Endothelial cell of umbilical vein (primary cell): ENCODE data around the gene SEMA4C. TPM values are rescaled to one million over a fixed set of nuclear protein-coding genes. Genes with fewer than 3 reads are reported as not detected.

Experiments used
- BruUV-seq: library from RNA; stranded (reverse); fragments of 400-500 nt; replicated peaks from 2 replicates; lab custom pipeline; 2021; lab: Mats Ljungman, UMichigan
- CTCF ChIA-PET: fragments of 300-600, 350-600 bp; sonication (Branson Sonifier 250); formaldehyde crosslinking; loops from one replicate; lab custom pipeline; 2021; ENCODE audit warnings: antibody characterized with exemption, inconsistent platforms; lab: Charles Lee
- POLR2A ChIA-PET: fragments of 300-600, 350-600 bp; sonication (Branson Sonifier 250); formaldehyde crosslinking; loops from one replicate; lab custom pipeline; 2021; ENCODE audit warnings: antibody characterized with exemption, inconsistent platforms; lab: Charles Lee
- DNase-seq: peaks from one replicate; pipeline ENCODE4 v3.0.0-alpha.2; 2011; ENCODE audit warnings: low read depth, low spot score
- FAIRE-seq: peaks from 2 replicates; lab custom pipeline; 2011; peaks lifted over from hg19 to GRCh38; lab: Jason Lieb, UNC
- H2AFZ ChIP-seq: 2 replicates; pipeline ENCODE4 v1.6.0; 2012; ENCODE audit warnings: low read depth, low read length, control low read depth, inconsistent platforms
- H3K27ac ChIP-seq: 2 replicates; pipeline ENCODE4 v1.5.1; 2011; ENCODE audit warnings: low read depth, mild to moderate bottlenecking, control low read depth, low read length, moderate library complexity; ENCODE audit not compliant: insufficient read depth
- H3K27me3 ChIP-seq, 2 experiments: 2 replicates each; pipeline versions ENCODE4 v1.6.0 to v1.6.1; 2011; ENCODE audit warnings: low read length in 2 of 2, mixed read lengths in 1 of 2; ENCODE audit not compliant: control insufficient read depth in 2 of 2, insufficient read depth in 2 of 2
- H3K36me3 ChIP-seq, 2 experiments: 2 replicates in 1 of 2; 3 replicates in 1 of 2; pipeline ENCODE4 v1.5.1; 2011; ENCODE audit warnings: low read length in 2 of 2, mild to moderate bottlenecking in 1 of 2, moderate library complexity in 1 of 2; ENCODE audit not compliant: control insufficient read depth in 2 of 2, insufficient read depth in 2 of 2; ENCODE audit errors: extremely low read depth in 1 of 2
- H3K4me1 ChIP-seq: 3 replicates; pipeline ENCODE4 v1.5.1; 2011; ENCODE audit warnings: mild to moderate bottlenecking, low read length; ENCODE audit not compliant: control insufficient read depth, insufficient read depth; ENCODE audit errors: extremely low read depth
- H3K4me2 ChIP-seq: 2 replicates; pipeline ENCODE4 v1.6.1; 2011; ENCODE audit warnings: low read length, control low read depth, mixed read lengths; ENCODE audit not compliant: insufficient read depth
- H3K4me3 ChIP-seq, 3 experiments: fragments of 200-600 bp in 1 of 3; sonication (generic), shearing (Covaris generic) in 1 of 3; replicated peaks in 1 of 3; 2 replicates each; pipeline ENCODE4 v1.5.1; 2011 to 2016; ENCODE audit warnings: control low read depth in 3 of 3, low read length in 3 of 3, mild to moderate bottlenecking in 2 of 3, inconsistent platforms in 1 of 3, low read depth in 1 of 3, moderate library complexity in 1 of 3; ENCODE audit not compliant: insufficient read depth in 1 of 3
- H3K79me2 ChIP-seq: 2 replicates; pipeline ENCODE4 v1.6.0; 2012; ENCODE audit warnings: low read length, inconsistent platforms; ENCODE audit not compliant: control insufficient read depth, insufficient read depth
- H3K9ac ChIP-seq: replicated peaks from 2 replicates; pipeline ENCODE3; 2011; ENCODE audit warnings: low read length, control low read depth; ENCODE audit not compliant: insufficient read depth; ENCODE audit errors: extremely low read depth
- H3K9me1 ChIP-seq: replicated peaks from 3 replicates; pipeline ENCODE4 v1.6.0; 2011; ENCODE audit warnings: mild to moderate bottlenecking, low read length; ENCODE audit not compliant: control insufficient read depth, insufficient read depth; ENCODE audit errors: extremely low read depth
- H3K9me3 ChIP-seq: replicated peaks from 2 replicates; pipeline ENCODE4 v1.5.1; 2012; ENCODE audit warnings: low read length, inconsistent platforms; ENCODE audit not compliant: control insufficient read depth, insufficient read depth
- H4K20me1 ChIP-seq: replicated peaks from 2 replicates; pipeline ENCODE3; 2011; ENCODE audit warnings: mild to moderate bottlenecking, low read length; ENCODE audit not compliant: control insufficient read depth, insufficient read depth; ENCODE audit errors: extremely low read depth
- CTCF ChIP-seq, 2 donors: IDR thresholded peaks; 1 replicate in 1 of 2; 2 replicates in 1 of 2; pipeline ENCODE4 v1.5.1; 2011; ENCODE audit warnings: low read length in 2 of 2, mild to moderate bottlenecking in 2 of 2, moderate library complexity in 2 of 2, control low read depth in 1 of 2, inconsistent platforms in 1 of 2, low read depth in 1 of 2; ENCODE audit not compliant: insufficient read depth in 1 of 2; ENCODE audit errors: extremely low read depth in 1 of 2
- EZH2 ChIP-seq: IDR thresholded peaks from 2 replicates; pipeline ENCODE4 v1.6.1; 2012; ENCODE audit warnings: borderline replicate concordance, low read depth, mild to moderate bottlenecking, moderate library complexity, low read length, inconsistent platforms; ENCODE audit not compliant: severe bottlenecking
- FOS ChIP-seq: IDR thresholded peaks from 2 replicates; pipeline ENCODE4 v1.6.1; 2011; ENCODE audit warnings: mild to moderate bottlenecking, low read length, moderate library complexity, borderline replicate concordance; ENCODE audit not compliant: insufficient read depth
- GATA2 ChIP-seq: IDR thresholded peaks from 2 replicates; pipeline ENCODE4 v1.7.0; 2011; ENCODE audit warnings: low read depth, mild to moderate bottlenecking, moderate library complexity, mixed read lengths, low read length; ENCODE audit not compliant: insufficient read length, insufficient read depth
- JUN ChIP-seq: IDR thresholded peaks from 2 replicates; pipeline ENCODE4 v1.6.1; 2011; ENCODE audit warnings: borderline replicate concordance, low read depth; ENCODE audit not compliant: insufficient read length, insufficient read depth
- MAX ChIP-seq: IDR thresholded peaks from 2 replicates; pipeline ENCODE4 v1.6.1; 2011; ENCODE audit not compliant: insufficient read depth, insufficient read length
- MYC ChIP-seq: IDR thresholded peaks from one replicate; pipeline ENCODE4 v1.6.1; 2011; ENCODE audit warnings: mild to moderate bottlenecking, low read depth, low read length
- POLR2A ChIP-seq: IDR thresholded peaks from 2 replicates; pipeline ENCODE4 v1.6.1; 2012; ENCODE audit warnings: low read depth, mild to moderate bottlenecking, control low read depth, low read length
- POLR2AphosphoS5 ChIP-seq: IDR thresholded peaks from 2 replicates; pipeline ENCODE4 v1.6.1; 2012; ENCODE audit warnings: low read depth, mild to moderate bottlenecking, control low read depth, low read length, moderate library complexity; ENCODE audit not compliant: insufficient read depth
- dilution Hi-C: fragments of 300-500 bp; cut with MboI; formaldehyde crosslinking; loops from one replicate; pipeline ENCODE4 v1.15.0; 2019; ENCODE audit warnings: low sequenced_read_pairs; ENCODE audit not compliant: extremely low pct_ligation_motif_present
- intact Hi-C: fragments of 100-400 bp; cut with micrococcal nuclease; formaldehyde crosslinking; loops from one replicate; pipeline ENCODE4 v1.10.0; 2022
- polyA plus RNA-seq, 4 experiments: library from polyadenylated mRNA; depleted of rRNA in 3 of 4; stranded (reverse) in 3 of 4; unstranded in 1 of 4; fragments of >200 nt; gene quantifications; 2 replicates each; pipeline versions ENCODE4 v1.2.1 to v1.2.3, GENCODE V29; 2011 to 2012; ENCODE audit warnings: missing spikeins in 1 of 4
- total RNA-seq: library from RNA; stranded (reverse); gene quantifications from 2 replicates; pipeline ENCODE4 v1.2.3, GENCODE V29; 2021

The SEMA4C gene
- total and polyA plus RNA-seq, 2 donors (not counting 3 experiments of a cell fraction or from before 2014, with no cell fraction given): 16.4 to 17.3 TPM

GRCh38 chr2:96817882-96818281 is 52.0 kb downstream of the SEMA4C start:
- ChIA-PET POLR2A (no interaction called here), CTCF (interaction anchor here (0.7 to 1.8 kb wide), 4 partner anchors 20 to 410 kb away, joined by 3 to 9 read pairs (median 3); partner anchors contain the start of gene ANKRD36)
- no peak overlapping the region for H3K9ac ChIP-seq
- H4K20me1 ChIP-seq: no peaks in the 10 kb centered on the region
- no peaks in the 10 kb centered on the region for H3K9me1 ChIP-seq
- no peaks in the 10 kb centered on the region for H3K36me3 ChIP-seq
- H3K27ac ChIP-seq: no peak overlapping the region
- peaks cover 13% of the 10 kb centered on the region for H3K4me1 ChIP-seq
- H2AFZ ChIP-seq: no peak overlapping the region
- no peaks in the 10 kb centered on the region for H3K9me3 ChIP-seq
- no peak for TF ChIP-seq JUN
- no peak for TF ChIP-seq EZH2
- no peak for TF ChIP-seq GATA2
- no peak for TF ChIP-seq POLR2AphosphoS5
- TF ChIP-seq MYC: no peak
- TF ChIP-seq MAX: no peak
- no peak for TF ChIP-seq CTCF (IDR thresholded peaks at IDR 0.05; ENCODE audit: extremely low read depth in 1 of 2, insufficient read depth in 1 of 2, low read depth in 1 of 2, low read length in 2 of 2)
- no peak for TF ChIP-seq FOS
- no peak for TF ChIP-seq POLR2A
- peak overlapping the region; percentile 78 for H3K4me2 ChIP-seq
- intact Hi-C loops: loop anchor here (2.0 kb wide), 2 partner anchors 143 to 281 kb away; partner anchors contain the start of gene ARID5A
- no peak for FAIRE-seq
- no peaks in the 10 kb centered on the region for H3K27me3 ChIP-seq
- no peak overlapping the region for H3K4me3 ChIP-seq
- BruUV-seq: TSS peak; percentile 15
- dilution Hi-C loops: no loop called here
- H3K79me2 ChIP-seq: peaks cover 10% of the 10 kb centered on the region
- no peak for DNase-seq
